PC-3 (cell line): ENCODE measurements around the gene QARS1.

Source experiments
- CTCF ChIP-seq: fragments of 300-600 bp; sonication (generic); conservative IDR thresholded peaks from 2 replicates; pipeline ENCODE4 v1.5.1; 2017; ENCODE audit warnings: antibody characterized with exemption, low read depth, mild to moderate bottlenecking, low read length
- EZH2 ChIP-seq: fragments of 300-600 bp; sonication (generic); IDR thresholded peaks from one replicate; pipeline ENCODE4 v1.6.1; 2017; ENCODE audit warnings: antibody characterized with exemption, mild to moderate bottlenecking, low read length; ENCODE audit not compliant: unreplicated experiment

GRCh38 chr3:49076116-49076515, 28.4 kb downstream of the QARS1 start:
- no peak for TF ChIP-seq CTCF
- no peak for TF ChIP-seq EZH2
